ENCODE results near the gene RAB7A. TPM values are rescaled to one million over a fixed set of nuclear protein-coding genes. Genes with fewer than 3 reads are reported as not detected.
"Not testable (repeated sequence)": the region's sequence is repeated elsewhere in the genome, so short reads cannot be mapped to it uniquely, and the experiment has no call there.

The RAB7A gene
- total RNA-seq, 2 experiments from 2014 or later: 226 to 264 TPM

GRCh38 chr3:128767094-128767750 lies 41.2 kb downstream of the RAB7A start:
- ChIA-PET POLR2A (no interaction called here), CTCF (interaction anchor here (1.1 to 2.0 kb wide), 2 partner anchors 13 to 15 kb away, joined by 3 to 6 read pairs; no protein-coding TSS in a partner anchor)
- H3K36me3 Mint-ChIP-seq (ENCODE audit: low read depth): peaks cover 27% of the 10 kb centered on the region
- H3K4me1 Mint-ChIP-seq: peaks cover 58% of the 10 kb centered on the region
- peak overlapping the region; percentile 1 for H3K27ac Mint-ChIP-seq
- DNase-seq: no peak
- H3K4me3 Mint-ChIP-seq: no peak overlapping the region
- H3K27me3 Mint-ChIP-seq: no peaks in the 10 kb centered on the region
- H3K9me3 Mint-ChIP-seq: no peaks in the 10 kb centered on the region

GRCh38 chr3:128768471-128768870 lies 42.5 kb downstream of the RAB7A start:
- Mint-ChIP-seq H3K4me1 (peaks cover 54% of the 10 kb centered on the region), H3K36me3 (ENCODE audit: low read depth) (peaks cover 31% of the 10 kb centered on the region), H3K4me3 (no peak overlapping the region), H3K27me3 (no peaks in the 10 kb centered on the region), H3K9me3 (no peaks in the 10 kb centered on the region), H3K27ac (peak overlapping the region; percentile 32)
- CTCF ChIA-PET: interaction anchor here (0.7 to 2.0 kb wide), 7 partner anchors 13 to 151 kb away, joined by 3 to 6 read pairs (median 4); no protein-coding TSS in a partner anchor
- DNase-seq: no peak
- POLR2A ChIA-PET: no interaction called here

GRCh38 chr3:128770387-128770786 lies 44.4 kb downstream of the RAB7A start:
- Mint-ChIP-seq H3K27me3 (no peaks in the 10 kb centered on the region), H3K27ac (no peak overlapping the region), H3K9me3 (no peaks in the 10 kb centered on the region), H3K4me1 (peaks cover 50% of the 10 kb centered on the region), H3K36me3 (ENCODE audit: low read depth) (peaks cover 25% of the 10 kb centered on the region), H3K4me3 (no peak overlapping the region)
- DNase-seq: no peak
- POLR2A ChIA-PET: no interaction called here
- CTCF ChIA-PET: interaction anchor here (0.7 to 1.2 kb wide), 3 partner anchors 13 to 66 kb away, joined by 3 to 4 read pairs (median 3); no protein-coding TSS in a partner anchor

- H3K27me3 Mint-ChIP-seq, H3K9me3 Mint-ChIP-seq, CTCF ChIA-PET, POLR2A ChIA-PET, H3K27ac Mint-ChIP-seq, H3K4me3 Mint-ChIP-seq, DNase-seq: not testable (repeated sequence)
- Mint-ChIP-seq H3K4me1 (peaks cover 40% of the 10 kb centered on the region), H3K36me3 (ENCODE audit: low read depth) (peaks cover 32% of the 10 kb centered on the region)
Observed at GRCh38 chr3:128773189-128773588, 47.2 kb downstream of the RAB7A start.

GRCh38 chr3:128773592-128773991 lies 47.6 kb downstream of the RAB7A start:
- Mint-ChIP-seq H3K36me3 (ENCODE audit: low read depth) (peaks cover 32% of the 10 kb centered on the region), H3K4me1 (peaks cover 40% of the 10 kb centered on the region)
- H3K4me3 Mint-ChIP-seq, H3K27ac Mint-ChIP-seq, DNase-seq, H3K9me3 Mint-ChIP-seq, POLR2A ChIA-PET, H3K27me3 Mint-ChIP-seq, CTCF ChIA-PET: not testable (repeated sequence)

GRCh38 chr3:128775241-128775640 lies 49.3 kb downstream of the RAB7A start:
- POLR2A ChIA-PET: no interaction called here
- DNase-seq: no peak
- Mint-ChIP-seq H3K4me3 (no peak overlapping the region), H3K27me3 (no peaks in the 10 kb centered on the region), H3K36me3 (ENCODE audit: low read depth) (peaks cover 31% of the 10 kb centered on the region), H3K9me3 (no peaks in the 10 kb centered on the region), H3K4me1 (peaks cover 41% of the 10 kb centered on the region), H3K27ac (no peak overlapping the region)
- CTCF ChIA-PET: no interaction called here

GRCh38 chr3:128775906-128776542 lies 50.0 kb downstream of the RAB7A start:
- Mint-ChIP-seq H3K4me1 (peaks cover 44% of the 10 kb centered on the region), H3K36me3 (ENCODE audit: low read depth) (peaks cover 32% of the 10 kb centered on the region), H3K9me3 (no peaks in the 10 kb centered on the region), H3K27me3 (no peaks in the 10 kb centered on the region), H3K4me3 (no peak overlapping the region), H3K27ac (no peak overlapping the region)
- no peak for DNase-seq
- ChIA-PET CTCF (interaction anchor here (0.6 kb wide), 1 partner anchor 252 kb away, joined by 3 read pairs; no protein-coding TSS in a partner anchor), POLR2A (no interaction called here)

- Mint-ChIP-seq H3K27me3 (no peaks in the 10 kb centered on the region), H3K36me3 (ENCODE audit: low read depth) (peaks cover 14% of the 10 kb centered on the region), H3K9me3 (no peaks in the 10 kb centered on the region), H3K4me3 (no peak overlapping the region), H3K4me1 (peaks cover 62% of the 10 kb centered on the region), H3K27ac (no peak overlapping the region)
- CTCF ChIA-PET: interaction anchor here (0.7 to 1.9 kb wide), 6 partner anchors 9 to 100 kb away, joined by 3 to 7 read pairs (median 4); no protein-coding TSS in a partner anchor
- no peak for DNase-seq
- POLR2A ChIA-PET: no interaction called here
Observed at GRCh38 chr3:128780101-128780837, 54.3 kb downstream of the RAB7A start.

GRCh38 chr3:128781164-128781563 lies 55.2 kb downstream of the RAB7A start:
- Mint-ChIP-seq H3K4me3 (no peak overlapping the region), H3K27me3 (no peaks in the 10 kb centered on the region), H3K36me3 (ENCODE audit: low read depth) (peaks cover 8% of the 10 kb centered on the region), H3K27ac (no peak overlapping the region), H3K9me3 (no peaks in the 10 kb centered on the region), H3K4me1 (peaks cover 60% of the 10 kb centered on the region)
- no peak for DNase-seq
- ChIA-PET POLR2A (no interaction called here), CTCF (interaction anchor here (0.9 to 1.9 kb wide), 6 partner anchors 14 to 163 kb away, joined by 3 to 7 read pairs (median 4); no protein-coding TSS in a partner anchor)

GRCh38 chr3:128782282-128783146 lies 56.5 kb downstream of the RAB7A start:
- CTCF ChIA-PET: interaction anchor here (1.3 to 1.9 kb wide), 4 partner anchors 12 to 102 kb away, joined by 3 to 7 read pairs (median 6); no protein-coding TSS in a partner anchor
- H3K4me3 Mint-ChIP-seq: no peak overlapping the region
- no peak for DNase-seq
- POLR2A ChIA-PET: no interaction called here
- peaks cover 2% of the 10 kb centered on the region for H3K36me3 Mint-ChIP-seq (ENCODE audit: low read depth)
- no peak overlapping the region for H3K27ac Mint-ChIP-seq
- peaks cover 70% of the 10 kb centered on the region for H3K4me1 Mint-ChIP-seq
- no peaks in the 10 kb centered on the region for H3K27me3 Mint-ChIP-seq
- no peaks in the 10 kb centered on the region for H3K9me3 Mint-ChIP-seq

- H3K27ac Mint-ChIP-seq: peak overlapping the region; percentile 60
- DNase-seq: no peak
- H3K4me1 Mint-ChIP-seq: peaks cover 76% of the 10 kb centered on the region
- ChIA-PET CTCF (interaction anchor here (0.6 to 2.5 kb wide), 7 partner anchors 11 to 470 kb away, joined by 3 to 9 read pairs (median 4); no protein-coding TSS in a partner anchor), POLR2A (no interaction called here)
- no peak overlapping the region for H3K4me3 Mint-ChIP-seq
- H3K36me3 Mint-ChIP-seq (ENCODE audit: low read depth): peaks cover 4% of the 10 kb centered on the region
- H3K9me3 Mint-ChIP-seq: no peaks in the 10 kb centered on the region
- H3K27me3 Mint-ChIP-seq: no peaks in the 10 kb centered on the region
Observed at GRCh38 chr3:128783774-128784173, 57.8 kb downstream of the RAB7A start.

GRCh38 chr3:128784232-128784631 lies 58.2 kb downstream of the RAB7A start:
- Mint-ChIP-seq H3K36me3 (ENCODE audit: low read depth) (peaks cover 6% of the 10 kb centered on the region), H3K27me3 (no peaks in the 10 kb centered on the region), H3K4me1 (peaks cover 78% of the 10 kb centered on the region), H3K27ac (no peak overlapping the region), H3K9me3 (no peaks in the 10 kb centered on the region), H3K4me3 (no peak overlapping the region)
- POLR2A ChIA-PET: no interaction called here
- CTCF ChIA-PET: interaction anchor here (0.6 to 2.5 kb wide), 6 partner anchors 10 to 469 kb away, joined by 3 to 9 read pairs (median 4); no protein-coding TSS in a partner anchor
- DNase-seq: peak; percentile 49

All from activated CD4-positive, alpha-beta T cell treated with anti-CD3 and anti-CD28 coated beads, Interleukin-2, amount 10 ng/mL, durations not matched to agents 7 days and 5 days (primary cell).